ENCODE data around the gene SERPINB7.

SERPINB7 gene

DNA sequence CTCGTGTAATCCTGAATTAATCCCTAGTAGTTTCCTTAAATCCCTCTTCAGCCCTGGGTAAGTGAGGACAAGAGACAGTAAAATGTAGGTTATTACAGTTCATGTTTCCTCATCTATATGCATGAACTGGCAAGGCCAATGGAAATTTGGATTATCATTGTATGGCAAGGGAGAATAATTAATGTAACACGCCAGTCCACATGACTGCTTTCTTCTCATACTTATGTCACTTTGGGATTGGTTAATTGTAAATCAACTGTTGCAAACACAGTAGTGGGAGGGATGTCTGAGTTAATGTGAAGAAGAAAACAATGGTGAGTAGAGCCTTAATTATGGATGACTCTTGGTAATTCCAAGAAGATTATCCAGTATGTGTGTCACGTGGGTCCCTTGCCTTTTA, 1.7 kb upstream of the SERPINB7 start:
- no peak overlapping the region for H3K14ac ChIP-seq (ENCODE audit: low read length in 2 of 2)
- H3K9ac ChIP-seq (ENCODE audit: low read length): no peak overlapping the region
- H4K91ac ChIP-seq (ENCODE audit: low read length): no peak overlapping the region
- H3K4ac ChIP-seq (ENCODE audit: low read depth in 1 of 2, low read length in 2 of 2): no peak overlapping the region
- WGBS: 100% methylated on average over 1 of the region's 3 CpGs
- H3K4me1 ChIP-seq (ENCODE audit: control insufficient read depth, insufficient read depth, low read depth, low read length): peaks cover 3% of the 10 kb centered on the region
- H3K27ac ChIP-seq (ENCODE audit: low read length, poor library complexity, severe bottlenecking): no peak overlapping the region
- no peaks in the 10 kb centered on the region for H3K36me3 ChIP-seq (ENCODE audit: control insufficient read depth in 1 of 2, insufficient read depth in 2 of 2, low read depth in 1 of 2, low read length in 2 of 2)
- H2BK15ac ChIP-seq (ENCODE audit: low read depth, poor library complexity, severe bottlenecking): no peak overlapping the region
- H3K4me2 ChIP-seq (ENCODE audit: low read length, poor library complexity, severe bottlenecking): no peak overlapping the region
- H3K18ac ChIP-seq (ENCODE audit: low read depth in 1 of 2, low read length in 2 of 2): no peak overlapping the region
- no peak overlapping the region for H2BK12ac ChIP-seq (ENCODE audit: low read length in 2 of 2)
- H2BK120ac ChIP-seq (ENCODE audit: low read depth, low read length): no peak overlapping the region
- no peak overlapping the region for H3K23ac ChIP-seq (ENCODE audit: low read length in 2 of 2)
- H2AFZ ChIP-seq (ENCODE audit: low read depth, low read length): no peak overlapping the region
- H3K4me3 ChIP-seq (ENCODE audit: insufficient read depth in 1 of 2, low read depth in 1 of 2, low read length in 2 of 2): no peak overlapping the region
- no peaks in the 10 kb centered on the region for H3K9me3 ChIP-seq (ENCODE audit: control insufficient read depth, low read length)
- H2AK5ac ChIP-seq (ENCODE audit: low read length, severe bottlenecking): no peak overlapping the region
- H4K8ac ChIP-seq (ENCODE audit: low read length): no peak overlapping the region
- H2BK5ac ChIP-seq (ENCODE audit: low read depth, low read length, poor library complexity, severe bottlenecking): no peak overlapping the region
- no peaks in the 10 kb centered on the region for H3K27me3 ChIP-seq (ENCODE audit: control insufficient read depth in 1 of 2, insufficient read depth in 1 of 2, low read length in 2 of 2)
- no peaks in the 10 kb centered on the region for H3K79me1 ChIP-seq (replicated peaks; ENCODE audit: low read length, poor library complexity, severe bottlenecking)
- no peak for DNase-seq

DNA sequence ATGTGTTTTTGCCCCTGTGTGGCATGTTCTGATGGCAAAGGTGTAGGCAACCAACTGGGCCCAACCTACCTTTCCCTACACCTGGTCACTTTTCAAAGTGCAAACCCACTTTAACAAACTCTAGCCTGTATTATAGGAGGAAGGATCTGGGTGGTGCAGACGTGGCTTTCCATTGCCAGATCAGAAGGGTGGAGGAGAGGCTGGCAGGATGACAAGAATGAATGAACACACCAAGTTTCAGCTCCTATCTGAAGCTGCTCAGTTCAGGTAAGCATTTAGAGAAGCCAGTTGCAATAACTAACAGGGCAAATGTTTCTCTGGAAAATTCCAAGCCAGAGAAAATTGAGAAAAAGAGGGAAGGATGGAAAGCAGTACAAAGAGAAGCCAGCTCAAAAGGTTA, 707 bp upstream of the SERPINB7 start:
- no peak overlapping the region for H4K91ac ChIP-seq (ENCODE audit: low read length)
- H2BK120ac ChIP-seq (ENCODE audit: low read depth, low read length): no peak overlapping the region
- H2BK12ac ChIP-seq (ENCODE audit: low read length in 2 of 2): no peak overlapping the region
- no peaks in the 10 kb centered on the region for H3K27me3 ChIP-seq (ENCODE audit: control insufficient read depth in 1 of 2, insufficient read depth in 1 of 2, low read length in 2 of 2)
- H3K9me3 ChIP-seq (ENCODE audit: control insufficient read depth, low read length): no peaks in the 10 kb centered on the region
- H3K79me1 ChIP-seq (replicated peaks; ENCODE audit: low read length, poor library complexity, severe bottlenecking): no peaks in the 10 kb centered on the region
- H2BK15ac ChIP-seq (ENCODE audit: low read depth, poor library complexity, severe bottlenecking): no peak overlapping the region
- no peak overlapping the region for H3K23ac ChIP-seq (ENCODE audit: low read length in 2 of 2)
- peak overlapping the region; percentile 29 for H2AK5ac ChIP-seq (ENCODE audit: low read length, severe bottlenecking)
- H3K27ac ChIP-seq (ENCODE audit: low read length, poor library complexity, severe bottlenecking): peak overlapping the region; percentile 30
- no peak overlapping the region for H3K9ac ChIP-seq (ENCODE audit: low read length)
- no peaks in the 10 kb centered on the region for H3K36me3 ChIP-seq (ENCODE audit: control insufficient read depth in 1 of 2, insufficient read depth in 2 of 2, low read depth in 1 of 2, low read length in 2 of 2)
- no peak overlapping the region for H2AFZ ChIP-seq (ENCODE audit: low read depth, low read length)
- H3K4me3 ChIP-seq (ENCODE audit: insufficient read depth in 1 of 2, low read depth in 1 of 2, low read length in 2 of 2): no peak overlapping the region
- H4K8ac ChIP-seq (ENCODE audit: low read length): peak overlapping the region; percentile 38
- H3K4me1 ChIP-seq (ENCODE audit: control insufficient read depth, insufficient read depth, low read depth, low read length): peaks cover 3% of the 10 kb centered on the region
- H2BK5ac ChIP-seq (ENCODE audit: low read depth, low read length, poor library complexity, severe bottlenecking): no peak overlapping the region
- 57% methylated on average over 1 of the region's 1 CpG for WGBS
- H3K4me2 ChIP-seq (ENCODE audit: low read length, poor library complexity, severe bottlenecking): no peak overlapping the region
- H3K4ac ChIP-seq (ENCODE audit: low read depth in 1 of 2, low read length in 2 of 2): no peak overlapping the region
- no peak for DNase-seq
- H3K18ac ChIP-seq (ENCODE audit: low read depth in 1 of 2, low read length in 2 of 2): no peak overlapping the region
- H3K14ac ChIP-seq (ENCODE audit: low read length in 2 of 2): no peak overlapping the region

DNA sequence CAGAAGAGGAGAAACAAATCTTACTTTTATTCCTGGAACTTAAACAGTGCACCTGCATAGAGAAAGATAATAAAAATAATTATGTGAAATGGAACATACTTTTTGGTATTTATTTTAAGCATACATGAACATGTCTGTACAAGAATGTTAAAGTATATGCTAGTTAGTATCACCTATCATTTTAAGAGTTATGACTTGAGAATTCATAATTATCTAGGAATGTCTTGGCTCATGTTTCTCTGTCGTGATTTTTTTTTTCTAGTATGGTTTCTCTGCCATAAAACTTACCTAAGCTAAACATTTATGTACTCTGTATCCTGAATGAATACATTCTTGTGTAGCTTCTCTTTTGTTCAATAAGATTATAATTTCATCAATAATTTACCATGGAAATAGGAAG, 4.2 kb downstream of the SERPINB7 start:
- no peak for DNase-seq
- no peak overlapping the region for H2BK120ac ChIP-seq (ENCODE audit: low read depth, low read length)
- no peaks in the 10 kb centered on the region for H3K9me3 ChIP-seq (ENCODE audit: control insufficient read depth, low read length)
- H3K79me1 ChIP-seq (replicated peaks; ENCODE audit: low read length, poor library complexity, severe bottlenecking): no peaks in the 10 kb centered on the region
- no peak overlapping the region for H2AK5ac ChIP-seq (ENCODE audit: low read length, severe bottlenecking)
- H3K36me3 ChIP-seq (ENCODE audit: control insufficient read depth in 1 of 2, insufficient read depth in 2 of 2, low read depth in 1 of 2, low read length in 2 of 2): no peaks in the 10 kb centered on the region
- no peak overlapping the region for H2BK15ac ChIP-seq (ENCODE audit: low read depth, poor library complexity, severe bottlenecking)
- WGBS: no CpG with 5 or more reads among the region's 1 CpG
- no peak overlapping the region for H3K9ac ChIP-seq (ENCODE audit: low read length)
- H3K27me3 ChIP-seq (ENCODE audit: control insufficient read depth in 1 of 2, insufficient read depth in 1 of 2, low read length in 2 of 2): no peaks in the 10 kb centered on the region
- H3K4ac ChIP-seq (ENCODE audit: low read depth in 1 of 2, low read length in 2 of 2): no peak overlapping the region
- no peak overlapping the region for H2BK5ac ChIP-seq (ENCODE audit: low read depth, low read length, poor library complexity, severe bottlenecking)
- H3K4me2 ChIP-seq (ENCODE audit: low read length, poor library complexity, severe bottlenecking): no peak overlapping the region
- H4K8ac ChIP-seq (ENCODE audit: low read length): no peak overlapping the region
- no peak overlapping the region for H3K18ac ChIP-seq (ENCODE audit: low read depth in 1 of 2, low read length in 2 of 2)
- no peak overlapping the region for H3K27ac ChIP-seq (ENCODE audit: low read length, poor library complexity, severe bottlenecking)
- no peak overlapping the region for H2BK12ac ChIP-seq (ENCODE audit: low read length in 2 of 2)
- no peak overlapping the region for H3K4me3 ChIP-seq (ENCODE audit: insufficient read depth in 1 of 2, low read depth in 1 of 2, low read length in 2 of 2)
- H4K91ac ChIP-seq (ENCODE audit: low read length): no peak overlapping the region
- H2AFZ ChIP-seq (ENCODE audit: low read depth, low read length): no peak overlapping the region
- H3K23ac ChIP-seq (ENCODE audit: low read length in 2 of 2): no peak overlapping the region
- H3K14ac ChIP-seq (ENCODE audit: low read length in 2 of 2): no peak overlapping the region
- peaks cover 2% of the 10 kb centered on the region for H3K4me1 ChIP-seq (ENCODE audit: control insufficient read depth, insufficient read depth, low read depth, low read length)

DNA sequence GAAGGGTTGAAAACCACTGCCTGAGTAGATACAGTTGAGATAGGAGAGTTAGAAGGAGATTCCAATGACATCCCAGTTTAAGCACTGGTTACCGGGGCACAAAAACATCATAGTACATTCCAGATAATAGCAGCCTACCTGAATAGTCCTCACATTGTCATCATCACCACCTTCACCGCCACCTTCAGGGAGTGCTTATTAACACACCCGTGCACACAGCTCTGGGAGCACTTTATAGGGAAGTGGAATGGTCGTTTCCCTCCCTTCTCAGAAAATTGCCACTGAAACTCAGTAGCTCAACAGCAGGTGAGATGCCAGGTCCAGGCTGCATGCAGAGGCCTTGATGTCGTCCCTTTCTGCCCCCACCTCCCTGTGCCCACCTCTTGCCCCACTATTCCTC, 8.2 kb downstream of the SERPINB7 start:
- no peak for DNase-seq
- H3K9ac ChIP-seq (ENCODE audit: low read length): no peak overlapping the region

More for the DNA sequence above, 8.2 kb downstream of the SERPINB7 start:
- Histone ChIP-seq H3K27me3 (ENCODE audit: control insufficient read depth in 1 of 2, insufficient read depth in 1 of 2, low read length in 2 of 2) (no peaks in the 10 kb centered on the region), H3K4ac (ENCODE audit: low read depth in 1 of 2, low read length in 2 of 2) (no peak overlapping the region), H3K14ac (ENCODE audit: low read length in 2 of 2) (no peak overlapping the region), H3K79me1 (replicated peaks; ENCODE audit: low read length, poor library complexity, severe bottlenecking) (no peaks in the 10 kb centered on the region), H3K23ac (ENCODE audit: low read length in 2 of 2) (no peak overlapping the region), H3K36me3 (ENCODE audit: control insufficient read depth in 1 of 2, insufficient read depth in 2 of 2, low read depth in 1 of 2, low read length in 2 of 2) (no peaks in the 10 kb centered on the region), H2BK5ac (ENCODE audit: low read depth, low read length, poor library complexity, severe bottlenecking) (no peak overlapping the region), H2BK12ac (ENCODE audit: low read length in 2 of 2) (no peak overlapping the region), H3K9me3 (ENCODE audit: control insufficient read depth, low read length) (no peaks in the 10 kb centered on the region), H3K18ac (ENCODE audit: low read depth in 1 of 2, low read length in 2 of 2) (no peak overlapping the region), H2AFZ (ENCODE audit: low read depth, low read length) (no peak overlapping the region), H4K91ac (ENCODE audit: low read length) (no peak overlapping the region), H3K4me1 (ENCODE audit: control insufficient read depth, insufficient read depth, low read depth, low read length) (no peaks in the 10 kb centered on the region), H2BK120ac (ENCODE audit: low read depth, low read length) (no peak overlapping the region), H3K4me3 (ENCODE audit: insufficient read depth in 1 of 2, low read depth in 1 of 2, low read length in 2 of 2) (no peak overlapping the region), H4K8ac (ENCODE audit: low read length) (no peak overlapping the region), H2BK15ac (ENCODE audit: low read depth, poor library complexity, severe bottlenecking) (no peak overlapping the region), H3K4me2 (ENCODE audit: low read length, poor library complexity, severe bottlenecking) (no peak overlapping the region), H3K27ac (ENCODE audit: low read length, poor library complexity, severe bottlenecking) (no peak overlapping the region), H2AK5ac (ENCODE audit: low read length, severe bottlenecking) (no peak overlapping the region)
- WGBS: 54% methylated on average over 5 of the region's 5 CpGs
